WTC11 (cell line): ENCODE measurements around the gene SACS.

ENCODE experiments used
- CBFB ChIP-seq: sonication (generic); formaldehyde crosslinking; IDR thresholded peaks from 2 replicates; pipeline ENCODE4 v1.8.1; 2022; ENCODE audit warnings: mild to moderate bottlenecking, low read depth, missing genetic modification reagents
- E2F5 ChIP-seq: sonication (generic); formaldehyde crosslinking; IDR thresholded peaks from 2 replicates; pipeline ENCODE4 v1.8.1; 2022; ENCODE audit warnings: mild to moderate bottlenecking, moderate library complexity, missing genetic modification reagents
- ESRRA ChIP-seq: sonication (generic); formaldehyde crosslinking; IDR thresholded peaks from 2 replicates; pipeline ENCODE4 v1.8.1; 2022; ENCODE audit warnings: mild to moderate bottlenecking, missing genetic modification reagents, borderline replicate concordance
- FOXJ3 ChIP-seq: sonication (generic); formaldehyde crosslinking; IDR thresholded peaks from 2 replicates; pipeline ENCODE4 v1.9.0; 2021; ENCODE audit warnings: missing genetic modification reagents, mild to moderate bottlenecking, borderline replicate concordance
- FOXP1 ChIP-seq: sonication (generic); formaldehyde crosslinking; IDR thresholded peaks from 2 replicates; pipeline ENCODE4 v1.8.0; 2022; ENCODE audit warnings: missing genetic modification reagents, mild to moderate bottlenecking, moderate library complexity, borderline replicate concordance
- GTF2I ChIP-seq: fragments of 250-450 bp; sonication (Bioruptor Pico); conservative IDR thresholded peaks from 2 replicates; pipeline ENCODE4 v1.4.0; 2021; ENCODE audit warnings: mild to moderate bottlenecking
- JUN ChIP-seq: sonication (generic); formaldehyde crosslinking; IDR thresholded peaks from 2 replicates; pipeline ENCODE4 v1.8.0; 2023; ENCODE audit warnings: mild to moderate bottlenecking, missing genetic modification reagents
- NR2C2 ChIP-seq: sonication (generic); formaldehyde crosslinking; IDR thresholded peaks from 2 replicates; pipeline ENCODE4 v1.8.0; 2022; ENCODE audit warnings: mild to moderate bottlenecking, missing genetic modification reagents
- SMAD4 ChIP-seq: sonication (generic); formaldehyde crosslinking; IDR thresholded peaks from 2 replicates; pipeline ENCODE4 v1.8.0; 2022; ENCODE audit warnings: mild to moderate bottlenecking, missing genetic modification reagents
- TEAD4 ChIP-seq: sonication (generic); formaldehyde crosslinking; IDR thresholded peaks from 2 replicates; pipeline ENCODE4 v1.8.0; 2022; ENCODE audit warnings: mild to moderate bottlenecking, missing genetic modification reagents
- TF ChIP-seq, protein P1 (sequence below): fragments of 200-600 bp; IDR thresholded peaks from 2 replicates; pipeline ENCODE4 v1.8.0; 2022; ENCODE audit warnings: antibody characterized with exemption
- TF ChIP-seq, protein P2 (sequence below): sonication (generic); formaldehyde crosslinking; IDR thresholded peaks from 2 replicates; pipeline ENCODE4 v1.8.1; 2022; ENCODE audit warnings: low read depth, mild to moderate bottlenecking, moderate library complexity, missing genetic modification reagents, borderline replicate concordance

DNA sequence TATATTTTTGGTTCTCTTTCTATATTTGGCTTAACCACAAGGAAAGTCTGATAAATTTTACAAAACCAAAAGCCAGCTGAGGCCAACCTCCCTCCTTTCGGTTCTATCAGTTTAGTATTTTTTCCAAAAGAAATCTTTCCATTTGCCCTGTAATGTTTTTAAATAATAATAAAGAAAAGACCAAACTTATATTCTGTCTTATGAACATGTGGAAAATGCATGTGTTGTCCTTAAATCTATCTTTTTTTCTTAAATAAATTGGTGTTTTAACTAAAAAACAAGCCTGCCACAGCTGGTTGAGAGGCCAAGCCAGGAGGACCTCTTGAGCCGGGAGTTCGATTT lies 113.6 kb downstream of the SACS start:
- TF ChIP-seq, protein P1, sequence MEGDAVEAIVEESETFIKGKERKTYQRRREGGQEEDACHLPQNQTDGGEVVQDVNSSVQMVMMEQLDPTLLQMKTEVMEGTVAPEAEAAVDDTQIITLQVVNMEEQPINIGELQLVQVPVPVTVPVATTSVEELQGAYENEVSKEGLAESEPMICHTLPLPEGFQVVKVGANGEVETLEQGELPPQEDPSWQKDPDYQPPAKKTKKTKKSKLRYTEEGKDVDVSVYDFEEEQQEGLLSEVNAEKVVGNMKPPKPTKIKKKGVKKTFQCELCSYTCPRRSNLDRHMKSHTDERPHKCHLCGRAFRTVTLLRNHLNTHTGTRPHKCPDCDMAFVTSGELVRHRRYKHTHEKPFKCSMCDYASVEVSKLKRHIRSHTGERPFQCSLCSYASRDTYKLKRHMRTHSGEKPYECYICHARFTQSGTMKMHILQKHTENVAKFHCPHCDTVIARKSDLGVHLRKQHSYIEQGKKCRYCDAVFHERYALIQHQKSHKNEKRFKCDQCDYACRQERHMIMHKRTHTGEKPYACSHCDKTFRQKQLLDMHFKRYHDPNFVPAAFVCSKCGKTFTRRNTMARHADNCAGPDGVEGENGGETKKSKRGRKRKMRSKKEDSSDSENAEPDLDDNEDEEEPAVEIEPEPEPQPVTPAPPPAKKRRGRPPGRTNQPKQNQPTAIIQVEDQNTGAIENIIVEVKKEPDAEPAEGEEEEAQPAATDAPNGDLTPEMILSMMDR = no peak
- TF ChIP-seq E2F5 (CRISPR knock-in tag) = no peak
- TF ChIP-seq TEAD4 (CRISPR knock-in tag) = no peak
- no peak for TF ChIP-seq ESRRA (CRISPR knock-in tag)
- TF ChIP-seq CBFB (CRISPR knock-in tag) = no peak
- no peak for TF ChIP-seq FOXP1 (CRISPR knock-in tag)
- no peak for TF ChIP-seq NR2C2 (CRISPR knock-in tag)
- TF ChIP-seq GTF2I (CRISPR knock-in tag) = no peak
- TF ChIP-seq JUN (CRISPR knock-in tag) = no peak
- no peak for TF ChIP-seq FOXJ3 (CRISPR knock-in tag)
- TF ChIP-seq, protein P2, sequence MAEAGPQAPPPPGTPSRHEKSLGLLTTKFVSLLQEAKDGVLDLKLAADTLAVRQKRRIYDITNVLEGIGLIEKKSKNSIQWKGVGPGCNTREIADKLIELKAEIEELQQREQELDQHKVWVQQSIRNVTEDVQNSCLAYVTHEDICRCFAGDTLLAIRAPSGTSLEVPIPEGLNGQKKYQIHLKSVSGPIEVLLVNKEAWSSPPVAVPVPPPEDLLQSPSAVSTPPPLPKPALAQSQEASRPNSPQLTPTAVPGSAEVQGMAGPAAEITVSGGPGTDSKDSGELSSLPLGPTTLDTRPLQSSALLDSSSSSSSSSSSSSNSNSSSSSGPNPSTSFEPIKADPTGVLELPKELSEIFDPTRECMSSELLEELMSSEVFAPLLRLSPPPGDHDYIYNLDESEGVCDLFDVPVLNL (CRISPR knock-in tag) = no peak
- TF ChIP-seq SMAD4 (CRISPR knock-in tag) = no peak
